Midbrain (tissue), 1 donor: Measurements from ENCODE around the gene ASPG.

Experiments
- DNase-seq: peaks from one replicate; lab custom pipeline; 2025; lab: John Stamatoyannopoulos, UW

Gene ASPG

DNA sequence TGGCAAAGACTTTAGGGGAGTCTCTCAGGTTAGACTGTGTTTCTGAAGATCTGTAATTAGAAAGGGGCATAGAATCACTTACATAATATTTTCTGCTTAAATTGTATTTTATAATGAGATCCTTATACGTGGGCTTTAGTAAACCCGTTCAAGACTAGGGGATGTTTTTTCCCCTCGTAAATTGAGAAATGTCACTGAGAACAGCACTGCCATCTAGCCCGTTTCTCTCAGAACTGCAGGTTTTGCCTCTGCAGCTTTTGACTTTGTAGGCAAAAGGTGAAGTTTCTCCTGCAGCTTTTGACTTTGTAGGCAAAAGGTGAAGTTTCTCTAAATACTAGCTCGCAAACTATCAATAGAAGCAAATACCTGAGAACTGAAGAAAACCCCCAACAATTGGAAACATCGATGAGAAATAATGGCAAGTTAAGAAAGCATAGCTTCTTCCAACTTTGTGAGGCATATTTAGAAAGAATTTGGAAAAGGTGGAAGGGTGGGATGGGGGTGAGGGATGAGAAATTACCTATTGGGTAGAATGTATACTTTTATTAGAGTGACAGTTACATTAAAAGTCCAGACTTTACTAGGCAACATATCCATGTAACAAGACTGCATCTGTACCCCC is 9.9 kb upstream of the ASPG start:
- DNase-seq = no peak

DNA sequence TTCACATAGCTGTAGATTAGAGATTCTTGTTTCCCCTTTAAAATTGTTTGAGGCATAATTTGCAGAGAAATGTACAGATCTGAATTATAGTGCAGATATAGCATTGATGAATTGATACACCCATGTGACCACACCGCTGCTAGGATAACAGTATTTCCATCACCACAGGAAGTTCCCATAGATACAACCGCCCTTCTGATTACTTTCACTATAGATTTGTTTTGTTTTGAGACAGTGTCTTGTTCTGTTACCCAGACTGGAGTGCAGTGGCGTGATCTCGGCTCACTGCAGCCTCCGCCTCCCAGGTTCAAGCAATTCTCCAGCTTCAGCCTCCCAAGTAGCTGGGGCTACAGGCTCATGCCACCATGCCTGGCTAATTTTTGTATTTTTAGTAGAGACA is 8.8 kb upstream of the ASPG start:
- DNase-seq = no peak

DNA sequence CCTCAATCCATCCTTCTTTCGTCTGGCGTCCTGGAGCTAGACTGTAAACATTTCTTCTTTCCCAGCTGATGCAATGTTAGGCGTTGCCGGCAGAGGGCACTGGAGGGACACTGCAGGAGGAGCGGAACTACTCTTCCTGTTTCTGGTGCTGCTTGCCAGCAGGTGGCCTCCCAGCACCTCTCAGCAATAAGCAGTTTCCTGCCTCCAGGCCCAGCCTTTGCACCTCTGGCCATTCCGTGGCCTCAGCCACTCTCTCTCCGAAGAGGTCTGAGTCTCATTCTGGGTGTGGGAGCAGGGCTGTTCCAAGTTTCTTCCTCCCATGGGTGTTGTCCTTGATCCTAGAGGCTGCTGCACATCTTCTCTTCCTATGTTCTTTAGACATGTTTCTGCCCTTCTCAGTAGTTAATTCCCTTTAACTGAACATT is 7.5 kb upstream of the ASPG start:
- peak; percentile 83 for DNase-seq

DNA sequence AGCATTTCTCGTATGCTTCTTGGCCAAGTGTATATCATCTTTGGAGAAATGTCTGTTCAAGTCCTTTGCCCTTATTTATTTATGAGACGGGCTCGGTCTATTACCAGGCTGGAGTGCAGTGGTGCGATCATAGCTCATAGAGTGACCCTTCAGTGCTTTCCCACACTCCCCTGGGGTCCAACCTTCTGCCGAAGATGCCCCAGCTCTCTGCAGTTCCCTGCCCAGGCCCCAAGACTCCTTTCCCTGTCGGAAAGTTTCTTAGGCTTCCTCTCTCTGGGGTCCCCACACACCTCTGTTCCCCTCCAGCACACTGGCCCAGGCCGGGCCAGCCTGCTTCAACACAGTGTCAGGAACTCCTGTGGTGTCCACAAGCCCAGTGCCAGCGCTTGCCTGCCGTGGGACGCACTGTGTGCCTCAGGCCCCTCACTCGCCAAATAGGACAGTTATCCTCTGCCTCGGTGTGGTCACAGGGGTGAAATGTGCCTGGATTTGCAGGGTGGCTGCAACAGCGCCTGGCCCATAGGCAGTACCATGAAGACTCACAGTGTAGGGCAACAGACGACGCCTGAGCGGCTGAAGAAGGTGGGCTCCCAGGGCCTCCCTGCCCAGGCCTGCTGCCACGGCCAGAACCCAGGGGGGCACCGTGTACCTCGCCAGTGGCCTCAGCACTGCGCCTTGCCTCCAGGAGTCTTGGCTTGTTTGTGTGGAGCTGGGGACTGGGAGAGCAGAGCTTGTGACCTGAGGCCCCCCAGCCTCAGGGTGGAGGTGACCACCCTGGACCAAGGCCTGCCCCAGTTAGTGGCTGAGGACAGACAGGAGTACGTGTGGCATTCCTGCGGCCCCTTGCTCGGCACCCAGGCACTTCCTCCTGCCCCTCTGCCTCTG is 4.9 kb upstream of the ASPG start:
- no peak for DNase-seq

DNA sequence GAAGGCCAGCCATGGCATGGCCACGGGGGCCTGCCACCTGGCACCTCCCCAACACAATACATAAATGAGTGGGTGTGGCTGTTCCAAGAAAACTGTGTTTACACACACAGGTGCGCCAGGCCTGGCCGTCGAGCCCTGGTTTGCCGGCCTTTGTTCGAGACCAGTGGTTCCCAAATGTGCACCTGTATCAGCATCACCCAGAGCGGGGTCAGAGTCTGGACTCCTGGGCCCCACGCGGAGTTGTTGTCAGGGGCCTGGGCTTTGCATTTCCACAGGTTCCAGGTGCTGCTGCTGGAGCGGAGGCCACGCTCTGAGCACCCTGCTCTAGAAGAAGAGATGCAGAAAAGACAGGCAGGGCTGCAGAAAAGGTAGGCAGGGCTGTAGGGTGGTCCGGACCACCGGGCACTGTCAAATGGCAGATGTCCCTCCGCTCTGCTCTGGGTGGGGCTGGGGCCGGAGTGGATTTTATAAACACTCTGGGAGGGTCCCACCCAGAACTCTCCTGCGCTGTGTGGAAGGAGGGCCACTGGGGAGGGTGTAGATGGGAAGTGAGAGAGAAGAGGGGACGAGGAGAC is 4.2 kb upstream of the ASPG start:
- DNase-seq = no peak

DNA sequence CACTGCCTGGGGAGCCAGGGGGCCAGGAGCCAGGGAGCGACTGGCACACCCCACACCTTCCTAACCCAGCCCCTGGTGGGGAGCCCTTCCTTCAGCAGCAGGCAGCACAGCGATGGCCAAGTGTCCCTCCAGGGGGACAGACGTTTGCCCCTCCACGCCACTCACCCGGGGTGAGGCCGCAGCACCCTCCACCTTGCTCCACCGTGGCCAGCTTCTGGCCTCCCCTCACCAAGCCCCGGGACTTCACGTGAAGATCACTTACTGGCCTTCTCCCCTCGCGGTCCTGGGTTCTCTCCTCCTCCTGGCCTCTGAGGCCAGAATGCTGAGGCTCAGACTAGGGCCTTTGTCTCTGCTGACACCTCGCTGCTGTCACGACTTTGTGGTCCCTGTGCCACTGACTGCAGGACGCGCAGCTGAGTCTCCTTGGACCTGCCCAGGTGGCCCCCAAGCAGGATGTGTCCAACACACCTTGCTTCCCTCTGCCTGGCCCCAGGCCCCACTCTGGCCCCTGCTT is 3.5 kb upstream of the ASPG start:
- no peak for DNase-seq

DNA sequence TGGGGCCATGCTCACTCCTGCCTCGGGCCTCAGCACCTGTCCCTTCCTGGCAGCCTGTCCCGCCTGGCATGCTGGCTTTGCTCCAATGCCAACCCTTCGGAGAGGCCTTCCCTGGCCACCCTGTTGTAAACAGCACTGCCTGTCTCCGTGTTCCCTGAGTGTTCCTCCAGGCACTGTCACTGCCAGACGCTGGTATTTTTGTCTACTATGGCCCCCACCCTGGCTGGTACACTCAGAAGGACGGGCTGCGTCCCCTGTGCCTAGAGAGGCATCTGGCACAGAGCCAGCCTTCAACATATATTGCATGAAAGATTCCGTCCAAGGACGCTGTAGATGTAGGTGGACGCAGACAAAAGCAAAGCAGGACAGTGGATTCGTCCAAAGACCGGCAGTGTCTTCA is 2.7 kb upstream of the ASPG start:
- no peak for DNase-seq

DNA sequence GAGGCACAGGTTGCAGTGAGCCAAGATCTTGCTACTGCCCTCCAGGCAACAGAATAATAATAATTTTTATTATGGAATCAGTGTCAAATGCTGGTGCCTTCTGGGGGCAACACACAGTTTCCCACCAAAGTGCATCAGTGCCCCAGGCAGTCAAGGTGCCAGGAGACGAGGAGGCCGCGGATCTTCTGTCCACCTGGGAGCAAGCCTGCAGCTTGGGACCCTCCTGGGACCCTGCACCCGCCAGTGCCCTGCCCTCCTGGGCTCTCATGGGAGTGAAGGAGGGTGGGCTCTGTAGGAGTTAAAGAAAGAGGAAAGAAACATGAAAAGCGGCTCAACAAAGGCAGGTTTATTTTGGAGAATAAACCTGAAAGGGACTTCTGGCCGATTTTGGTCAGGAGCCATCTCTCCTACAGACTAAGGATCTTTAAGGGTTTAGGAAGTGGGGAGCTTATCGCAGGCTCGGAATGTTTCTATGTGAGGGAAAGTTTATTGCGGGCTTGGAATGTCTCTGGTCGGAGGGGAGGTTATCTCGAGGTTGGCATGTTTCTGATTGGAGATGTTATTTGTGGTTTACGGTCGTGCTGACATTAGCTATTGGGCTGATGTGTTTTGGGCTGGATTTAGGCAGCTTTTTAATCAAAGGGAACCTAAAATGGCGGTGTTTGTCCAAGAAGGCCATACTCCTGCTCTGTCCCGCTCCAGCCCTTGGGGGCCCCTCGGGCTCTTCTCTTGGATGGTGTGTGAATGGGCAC is 1.1 kb upstream of the ASPG start:
- DNase-seq = no peak

DNA sequence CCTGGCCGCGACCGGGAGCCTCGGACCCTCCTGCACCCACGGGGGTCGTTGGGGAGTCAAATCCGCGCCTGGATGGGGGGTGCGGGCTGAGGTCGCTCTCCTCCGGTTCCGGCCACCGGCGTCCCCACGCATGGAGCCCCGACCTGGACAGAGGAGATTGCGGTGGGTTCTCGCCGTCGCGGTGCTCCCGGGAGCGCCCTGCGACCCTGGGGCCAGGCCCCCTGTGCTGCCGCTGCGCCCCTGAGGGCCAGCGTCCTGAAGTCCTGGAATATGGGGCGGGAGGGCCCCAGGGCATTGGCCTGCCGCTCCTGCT is 345 bp downstream of the ASPG start:
- no peak for DNase-seq

DNA sequence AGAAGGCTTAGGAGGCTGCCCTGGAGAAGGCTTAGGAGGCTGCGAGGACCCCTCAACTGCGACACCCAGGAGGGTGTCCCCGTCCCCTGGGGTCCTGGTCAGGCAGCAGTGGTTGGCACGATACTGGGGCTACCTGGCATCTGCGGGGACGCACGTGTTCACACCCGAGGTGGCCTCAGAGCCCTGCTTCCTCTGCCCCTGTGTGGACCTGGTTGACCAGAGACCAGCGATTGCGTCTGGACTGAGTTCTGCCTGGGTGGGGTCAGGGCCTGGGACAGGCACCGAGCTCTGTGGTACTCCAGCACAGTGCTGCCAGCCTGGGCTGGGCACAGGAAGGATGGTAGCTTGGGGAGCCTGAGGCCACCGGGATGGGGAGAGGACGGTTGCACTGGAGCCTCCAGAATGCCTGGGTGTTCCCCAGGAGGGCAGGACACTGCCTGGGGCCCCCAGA is 735 bp downstream of the ASPG start:
- no peak for DNase-seq

DNA sequence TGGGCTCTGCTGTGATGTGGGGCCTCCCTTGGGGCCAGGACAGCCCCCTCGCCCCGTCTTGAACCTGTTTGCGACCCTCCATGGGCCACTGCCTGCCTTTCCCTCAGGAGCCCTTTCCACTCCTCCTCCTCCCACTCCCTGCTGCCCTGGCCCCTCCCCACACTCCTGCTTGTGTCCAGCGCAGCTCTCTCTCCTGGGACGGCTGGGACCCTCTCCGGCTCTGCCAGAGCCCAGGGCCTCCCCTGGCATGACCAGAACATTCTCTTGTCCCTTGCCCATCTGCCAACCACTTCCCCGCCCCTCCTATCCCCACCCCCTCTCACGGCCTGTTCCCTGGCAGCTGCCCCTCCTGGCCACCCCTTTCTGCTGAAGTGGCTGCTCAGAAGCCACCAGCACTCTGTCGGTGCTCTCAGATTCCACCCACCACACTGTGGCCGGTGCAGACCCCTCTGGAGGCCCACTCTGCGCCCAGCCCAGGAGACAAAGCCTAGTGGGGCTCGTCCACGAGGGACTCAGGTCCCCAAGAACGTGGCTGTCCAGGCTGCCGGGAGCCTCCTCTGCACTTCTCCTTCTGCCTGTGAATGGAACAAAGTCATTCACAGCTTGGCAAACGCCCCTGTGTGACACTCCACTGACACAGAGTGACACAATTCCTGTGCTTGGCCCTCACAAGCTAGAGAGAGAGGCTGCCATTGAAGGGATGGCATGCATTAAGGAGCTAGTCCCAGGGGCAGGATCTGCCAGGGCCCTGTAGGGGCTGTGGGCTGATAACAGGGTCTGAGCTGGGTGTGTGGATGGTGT is 1.4 kb downstream of the ASPG start:
- DNase-seq = no peak

DNA sequence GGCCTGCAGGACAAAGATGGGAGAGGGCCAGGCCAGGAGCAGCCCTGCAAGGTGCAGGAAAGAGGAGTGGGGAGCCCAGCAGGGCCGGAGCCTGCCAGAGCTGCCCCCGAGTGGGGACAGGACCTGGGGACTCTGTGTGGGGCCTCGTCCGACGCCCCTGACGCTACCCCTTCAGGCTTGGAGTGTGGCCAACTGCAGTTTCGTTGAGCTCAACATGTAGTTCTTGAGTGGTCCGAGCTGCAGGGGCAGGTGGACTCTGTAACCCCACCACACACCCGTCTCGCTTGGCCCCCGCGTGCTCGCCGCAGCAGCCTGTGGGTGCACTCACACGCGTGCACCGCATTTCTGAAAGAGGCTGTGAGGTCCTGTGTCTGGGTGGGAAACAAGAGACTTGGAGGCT is 2.0 kb downstream of the ASPG start:
- DNase-seq = no peak

DNA sequence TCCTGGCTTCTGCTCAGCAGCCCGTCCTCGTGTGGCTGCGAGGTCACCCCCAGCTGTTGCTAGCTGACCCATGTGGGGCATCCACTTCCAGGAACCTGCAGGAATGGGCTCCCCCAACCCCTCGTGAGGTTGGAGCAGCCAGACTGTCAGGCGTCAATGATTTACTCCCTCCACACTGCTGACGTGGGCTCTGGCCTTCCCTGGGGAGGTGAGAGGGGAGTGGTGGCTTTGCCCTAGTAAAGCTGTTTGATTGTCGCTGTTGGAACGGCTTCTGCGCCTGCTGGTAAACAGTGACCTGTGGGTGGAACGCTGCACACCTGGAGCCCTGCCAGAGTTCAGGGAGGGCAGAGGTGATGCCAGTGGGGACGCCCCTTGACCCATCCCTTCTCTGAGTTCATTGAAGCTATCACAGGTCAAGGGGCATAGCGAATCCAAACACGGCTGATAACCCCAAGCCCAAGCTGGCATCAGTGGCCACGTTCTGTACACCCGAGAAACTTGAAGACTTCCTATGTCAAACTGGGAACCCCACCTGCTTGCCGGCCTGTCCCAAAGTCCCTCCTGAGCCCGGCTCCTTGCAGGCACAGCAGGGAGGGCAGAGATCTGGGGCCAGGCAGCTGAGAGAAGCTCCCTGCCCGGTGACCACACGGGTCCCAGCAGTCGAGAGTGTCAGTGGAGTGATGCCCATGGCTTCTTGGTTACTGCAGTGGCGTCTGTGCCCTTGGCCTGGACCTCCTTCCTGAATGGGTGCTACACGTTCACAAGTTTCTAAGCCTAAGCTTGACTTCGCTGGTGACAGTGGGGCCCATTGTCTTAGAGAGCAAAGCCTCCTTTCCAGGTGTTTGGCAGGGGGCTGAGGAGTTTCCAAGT is 2.7 kb downstream of the ASPG start:
- DNase-seq = no peak

DNA sequence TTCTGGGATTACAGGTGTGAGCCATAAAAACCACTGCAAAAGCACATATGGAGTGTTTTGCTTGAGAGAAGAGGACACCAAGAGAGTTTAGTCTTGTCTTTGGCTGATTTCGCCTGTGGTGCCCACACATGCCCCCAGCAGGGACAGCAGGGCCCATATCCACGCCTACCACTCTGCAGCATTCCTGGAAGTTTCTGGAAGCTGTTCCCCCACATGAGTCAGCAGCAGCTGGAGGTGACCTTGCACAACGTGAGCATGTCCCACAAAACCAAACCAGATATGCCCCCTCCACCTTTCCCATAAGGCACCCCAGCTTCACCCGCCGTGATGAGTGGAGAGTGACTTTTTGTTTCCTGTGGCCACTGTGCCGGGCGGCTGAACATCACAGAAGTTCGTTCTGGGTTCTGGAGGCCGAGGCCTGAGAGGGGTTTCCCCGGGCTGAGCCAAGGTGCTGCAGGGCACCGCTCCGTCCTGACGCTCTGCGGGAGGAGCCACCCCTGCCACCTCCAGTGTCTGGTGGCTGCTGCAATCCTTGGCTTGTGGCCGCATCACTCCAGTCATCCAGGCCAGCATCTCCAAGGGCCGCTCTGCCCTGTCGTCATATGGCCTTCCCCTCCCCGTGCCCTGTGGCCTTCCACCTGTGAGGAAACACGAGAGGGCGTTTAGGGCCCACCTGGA is 4.7 kb downstream of the ASPG start:
- no peak for DNase-seq

DNA sequence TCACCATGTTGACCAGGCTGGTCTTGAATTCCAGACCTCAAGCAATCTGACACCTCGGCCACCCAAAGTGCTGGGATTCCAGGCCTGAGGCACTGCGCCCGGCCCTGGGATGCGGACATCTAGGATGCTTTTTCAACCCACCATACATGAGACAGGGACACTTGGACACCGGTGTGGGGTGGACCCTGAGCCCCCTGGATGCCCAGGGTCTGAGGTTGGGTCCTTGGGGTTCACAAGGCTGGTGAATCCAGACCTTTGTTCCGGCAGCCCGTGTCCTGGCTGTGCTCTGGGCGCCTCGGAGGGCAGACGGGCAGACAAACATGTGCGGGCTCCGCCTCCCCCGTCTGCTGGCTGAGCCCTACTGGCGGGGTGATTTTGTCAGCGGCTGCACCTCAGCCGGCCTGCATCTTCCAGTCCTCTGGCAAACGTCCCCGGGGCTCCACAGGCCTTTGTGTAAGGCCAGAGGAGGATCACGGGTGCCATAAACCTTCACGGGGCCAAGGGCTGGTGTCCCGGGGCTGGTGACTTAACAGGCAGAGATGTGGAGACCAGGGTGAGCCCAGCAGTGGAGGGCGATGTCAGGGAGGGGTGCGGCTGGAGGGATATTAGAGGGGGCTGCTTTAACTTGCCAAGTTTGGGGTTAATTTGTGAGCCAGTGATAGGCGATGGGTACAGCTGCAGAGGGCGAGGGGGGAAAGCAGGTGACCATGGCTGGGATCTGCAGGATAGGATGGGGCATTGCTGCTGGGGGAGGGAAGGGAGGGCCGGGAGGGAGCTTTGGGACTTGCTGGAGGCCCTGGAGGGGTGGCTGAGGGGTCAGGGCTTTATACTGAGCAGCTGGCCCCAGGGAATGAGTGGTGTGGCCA is 5.8 kb downstream of the ASPG start:
- DNase-seq = no peak

DNA sequence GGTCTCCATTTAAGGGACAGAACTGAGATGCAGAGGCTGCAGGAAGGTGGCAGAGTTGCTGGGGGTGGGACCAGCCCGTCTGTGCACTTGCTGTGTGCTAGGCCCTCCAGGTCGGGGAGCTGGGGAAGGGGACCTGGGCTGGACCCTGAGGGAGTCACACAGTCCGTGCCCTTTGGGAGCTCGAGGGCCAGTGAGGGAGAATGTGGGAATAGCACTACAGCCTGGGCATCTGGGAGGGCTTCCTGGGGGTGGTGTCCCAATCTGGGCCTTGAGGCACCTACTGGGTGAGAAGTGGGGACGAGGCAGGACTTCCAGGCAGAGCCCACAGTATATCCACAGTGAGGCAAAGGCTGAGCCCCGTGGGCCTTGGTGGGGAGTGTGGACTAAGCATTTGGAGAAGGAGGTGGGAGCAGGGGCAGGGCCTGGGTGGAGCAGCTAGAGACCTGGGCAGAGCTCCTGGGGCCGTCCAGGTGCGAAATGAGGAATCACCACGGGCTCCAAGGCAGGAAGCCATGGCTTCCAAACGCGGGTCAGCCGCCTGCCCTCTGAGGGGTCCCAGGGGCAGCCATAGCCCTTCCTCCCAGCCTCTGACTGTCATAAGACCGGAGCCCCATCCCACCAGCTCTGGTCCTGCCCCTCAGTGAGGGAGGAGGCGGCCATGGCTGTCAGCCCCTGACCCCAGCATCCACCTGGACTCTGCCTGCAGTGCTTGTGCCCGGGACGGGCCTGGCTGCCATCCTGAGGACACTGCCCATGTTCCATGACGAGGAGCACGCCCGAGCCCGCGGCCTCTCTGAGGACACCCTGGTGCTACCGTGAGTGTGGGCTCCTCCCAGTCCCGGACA is 6.6 kb downstream of the ASPG start:
- DNase-seq = no peak

DNA sequence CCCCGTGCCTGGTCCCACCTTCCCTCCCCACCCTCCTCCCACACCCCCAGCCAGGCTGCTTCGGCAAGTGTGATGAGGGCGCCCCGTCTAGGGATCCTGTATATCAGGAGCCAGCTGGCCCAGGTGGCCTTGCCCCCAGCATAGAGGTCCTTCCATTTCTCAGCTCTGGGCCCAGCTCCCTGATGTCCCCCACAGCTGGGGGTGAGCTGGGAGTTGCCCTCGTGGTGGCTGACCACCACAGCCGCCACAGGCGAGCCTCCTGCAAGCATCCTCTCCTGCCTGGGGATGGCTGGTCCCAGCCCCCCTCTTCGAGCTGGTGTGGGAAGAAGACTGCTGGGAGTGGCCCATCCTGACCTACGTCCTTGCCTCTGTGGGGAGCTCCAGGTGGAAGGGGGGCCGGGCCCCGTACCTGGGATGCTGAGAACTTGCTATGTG is 7.4 kb downstream of the ASPG start:
- DNase-seq = no peak
